ENCODE data around the gene MARK1. TPM values are rescaled to one million over a fixed set of nuclear protein-coding genes. Genes with fewer than 3 reads are reported as not detected.

Gene MARK1
- total and polyA plus RNA-seq, 4 donors, result 1.3 to 6.5 (median 3.1) TPM

DNA sequence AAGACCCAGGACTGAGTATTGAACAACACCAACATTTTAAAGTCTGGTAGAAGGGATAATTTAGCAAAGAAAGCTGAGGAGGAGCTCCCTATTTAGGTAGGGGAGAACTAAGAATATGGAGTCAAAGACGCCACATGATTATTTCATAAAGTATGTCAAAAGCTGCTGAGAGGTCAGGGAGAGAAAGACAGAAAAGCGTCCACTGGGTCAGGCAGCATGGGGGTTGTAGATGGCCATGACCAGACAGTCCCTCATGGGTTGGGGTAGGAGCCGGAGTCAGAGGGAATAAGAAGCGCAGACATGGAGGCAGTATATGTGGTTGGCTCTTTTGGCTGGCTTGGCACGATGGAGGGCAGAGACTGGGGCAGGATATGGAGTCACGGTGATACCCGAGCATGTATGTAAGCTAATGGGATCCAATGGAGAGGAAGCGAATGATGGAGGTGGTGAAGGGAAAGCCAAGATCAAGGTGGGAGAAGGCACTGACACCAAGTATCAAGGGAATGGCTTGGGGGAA is 167.0 kb downstream of the MARK1 start:
- Histone ChIP-seq H3K4me1 (ENCODE audit: control insufficient read depth in 5 of 5, insufficient read depth in 5 of 5, low read length in 5 of 5) (peaks cover 0 to 5% (median 0%) of the 10 kb centered on the region in 5 donors), H3K9me3 (ENCODE audit: control insufficient read depth in 4 of 4, insufficient read depth in 3 of 4, low read length in 3 of 4) (no peaks in the 10 kb centered on the region), H3K4me3 (no peak overlapping the region), H3K9ac (ENCODE audit: insufficient read depth in 1 of 2, low read length in 2 of 2) (no peak overlapping the region), H3K36me3 (ENCODE audit: control insufficient read depth in 4 of 4, insufficient read depth in 4 of 4, low read length in 4 of 4) (peaks cover 0 to 4% (median 1%) of the 10 kb centered on the region in 4 donors), H3K27me3 (ENCODE audit: control insufficient read depth in 3 of 3, insufficient read depth in 3 of 3, low read length in 2 of 3) (peaks cover 0 to 11% (median 0%) of the 10 kb centered on the region in 3 donors), H3K27ac (ENCODE audit: low read depth in 1 of 2, low read length in 1 of 2) (no peak overlapping the region)
- no peak for ATAC-seq (ENCODE audit: insufficient read depth, low FRiP score)
- DNase-seq, result no peak
- 96 to 99% methylated on average over 8 of the region's 8 CpGs for WGBS, 2 donors
- TF ChIP-seq, protein P1, sequence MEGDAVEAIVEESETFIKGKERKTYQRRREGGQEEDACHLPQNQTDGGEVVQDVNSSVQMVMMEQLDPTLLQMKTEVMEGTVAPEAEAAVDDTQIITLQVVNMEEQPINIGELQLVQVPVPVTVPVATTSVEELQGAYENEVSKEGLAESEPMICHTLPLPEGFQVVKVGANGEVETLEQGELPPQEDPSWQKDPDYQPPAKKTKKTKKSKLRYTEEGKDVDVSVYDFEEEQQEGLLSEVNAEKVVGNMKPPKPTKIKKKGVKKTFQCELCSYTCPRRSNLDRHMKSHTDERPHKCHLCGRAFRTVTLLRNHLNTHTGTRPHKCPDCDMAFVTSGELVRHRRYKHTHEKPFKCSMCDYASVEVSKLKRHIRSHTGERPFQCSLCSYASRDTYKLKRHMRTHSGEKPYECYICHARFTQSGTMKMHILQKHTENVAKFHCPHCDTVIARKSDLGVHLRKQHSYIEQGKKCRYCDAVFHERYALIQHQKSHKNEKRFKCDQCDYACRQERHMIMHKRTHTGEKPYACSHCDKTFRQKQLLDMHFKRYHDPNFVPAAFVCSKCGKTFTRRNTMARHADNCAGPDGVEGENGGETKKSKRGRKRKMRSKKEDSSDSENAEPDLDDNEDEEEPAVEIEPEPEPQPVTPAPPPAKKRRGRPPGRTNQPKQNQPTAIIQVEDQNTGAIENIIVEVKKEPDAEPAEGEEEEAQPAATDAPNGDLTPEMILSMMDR (IDR thresholded peaks at IDR 0.05; ENCODE audit: control extremely low read depth, extremely low read depth), result no peak

DNA sequence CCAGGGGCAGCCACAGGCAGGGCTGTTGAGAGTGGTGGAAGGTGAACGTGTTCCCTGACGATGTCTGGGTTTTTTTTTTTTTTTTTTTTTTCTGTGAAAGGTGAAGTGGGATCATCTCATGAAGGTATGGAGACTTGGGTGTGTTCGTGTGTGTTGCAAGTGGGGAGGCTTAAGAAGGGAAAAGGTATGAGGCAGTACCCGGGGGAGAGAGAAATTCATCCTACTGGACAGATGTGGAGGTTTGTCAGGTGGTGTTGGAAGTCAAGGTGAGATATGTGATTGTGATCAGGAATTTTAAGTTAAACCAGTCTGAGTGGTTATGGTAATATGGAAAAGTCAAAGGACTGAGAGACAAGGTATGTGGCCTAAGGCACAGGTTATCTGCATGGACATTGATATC is 167.5 kb downstream of the MARK1 start:
- Histone ChIP-seq H3K9me3 (ENCODE audit: control insufficient read depth in 4 of 4, insufficient read depth in 3 of 4, low read length in 3 of 4) (no peaks in the 10 kb centered on the region), H3K9ac (ENCODE audit: insufficient read depth in 1 of 2, low read length in 2 of 2) (no peak overlapping the region), H3K4me1 (ENCODE audit: control insufficient read depth in 5 of 5, insufficient read depth in 5 of 5, low read length in 5 of 5) (peaks cover 0 to 4% (median 0%) of the 10 kb centered on the region in 5 donors), H3K27ac (ENCODE audit: low read depth in 1 of 2, low read length in 1 of 2) (no peak overlapping the region), H3K4me3 (no peak overlapping the region), H3K27me3 (ENCODE audit: control insufficient read depth in 3 of 3, insufficient read depth in 3 of 3, low read length in 2 of 3) (peaks cover 0 to 11% (median 0%) of the 10 kb centered on the region in 3 donors), H3K36me3 (ENCODE audit: control insufficient read depth in 4 of 4, insufficient read depth in 4 of 4, low read length in 4 of 4) (peaks cover 0 to 4% (median 1%) of the 10 kb centered on the region in 4 donors)
- no peak for ATAC-seq (ENCODE audit: insufficient read depth, low FRiP score)
- WGBS, 2 donors, result 91 to 98% methylated on average over 4 of the region's 4 CpGs
- TF ChIP-seq, protein P1 (IDR thresholded peaks at IDR 0.05; ENCODE audit: control extremely low read depth, extremely low read depth), result no peak
- no peak for DNase-seq

DNA sequence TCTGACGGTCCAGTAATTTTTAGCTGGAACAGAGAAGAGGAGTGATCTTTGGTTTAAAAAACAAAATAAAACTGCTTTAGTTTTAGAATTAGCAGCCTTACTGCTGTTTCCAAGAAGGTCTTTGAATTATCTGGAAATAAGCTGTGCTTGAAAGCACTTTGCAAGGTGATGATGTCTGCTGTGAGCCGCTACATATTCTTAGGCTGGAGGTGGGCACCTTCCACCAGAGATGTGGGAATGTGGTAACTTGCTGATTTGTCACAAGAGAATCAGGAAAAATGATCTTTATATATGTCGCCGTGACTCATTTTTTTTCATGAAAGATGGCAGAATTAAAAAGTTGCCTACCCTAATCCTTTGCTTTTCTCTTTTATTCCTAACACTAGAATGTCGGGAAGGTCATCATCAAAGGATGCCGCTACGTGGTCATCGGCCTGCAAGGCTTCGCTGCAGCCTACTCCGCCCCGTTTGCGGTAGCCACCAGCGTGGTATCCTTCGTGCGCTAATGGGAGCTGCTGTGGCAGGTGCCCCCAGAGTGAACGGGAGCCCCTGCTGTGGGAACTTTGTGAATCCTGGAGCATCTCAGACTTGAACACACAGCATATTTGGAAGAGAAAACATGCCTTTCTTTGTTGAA is 168.4 kb downstream of the MARK1 start:
- H3K36me3 ChIP-seq (ENCODE audit: control insufficient read depth in 4 of 4, insufficient read depth in 4 of 4, low read length in 4 of 4), result peaks cover 0 to 4% (median 1%) of the 10 kb centered on the region in 4 donors
- TF ChIP-seq, protein P1 (IDR thresholded peaks at IDR 0.05; ENCODE audit: control extremely low read depth, extremely low read depth), result no peak
- 95% methylated on average over 16 of the region's 16 CpGs for WGBS, 2 donors

More for the DNA sequence above, 168.4 kb downstream of the MARK1 start:
- H3K27me3 ChIP-seq (ENCODE audit: control insufficient read depth in 3 of 3, insufficient read depth in 3 of 3, low read length in 2 of 3), result peaks cover 0 to 11% (median 0%) of the 10 kb centered on the region in 3 donors
- DNase-seq (no peak), ATAC-seq (ENCODE audit: insufficient read depth, low FRiP score) (no peak)
- H3K4me1 ChIP-seq (ENCODE audit: control insufficient read depth in 5 of 5, insufficient read depth in 5 of 5, low read length in 5 of 5), result peaks cover 0 to 9% (median 3%) of the 10 kb centered on the region in 5 donors
- H3K4me3 ChIP-seq, result no peak overlapping the region
- H3K9ac ChIP-seq (ENCODE audit: insufficient read depth in 1 of 2, low read length in 2 of 2), result no peak overlapping the region
- H3K9me3 ChIP-seq (ENCODE audit: control insufficient read depth in 4 of 4, insufficient read depth in 3 of 4, low read length in 3 of 4), result no peaks in the 10 kb centered on the region
- H3K27ac ChIP-seq (ENCODE audit: low read depth in 1 of 2, low read length in 1 of 2), result no peak overlapping the region

All from lung (tissue), 12 donors.